OCI-LY1 (cell line): ENCODE measurements around the gene TMPRSS11A.

Experiments used
- H2AFZ ChIP-seq: fragments of 200-600 bp; sonication (generic), shearing (Covaris generic); 2 replicates; pipeline ENCODE4 v1.6.0; 2014; ENCODE audit warnings: antibody characterized with exemption, mild to moderate bottlenecking, low read length
- H3F3A ChIP-seq: fragments of 200-600 bp; sonication (generic), shearing (Covaris generic); 2 replicates; pipeline ENCODE4 v1.6.0; 2014; ENCODE audit warnings: mild to moderate bottlenecking, antibody characterized with exemption, low read length, moderate library complexity; ENCODE audit not compliant: insufficient read depth
- H3K27ac ChIP-seq: fragments of 200-600 bp; sonication (generic); 2 replicates; pipeline ENCODE4 v1.5.1; 2014; ENCODE audit warnings: low read length, mixed run types, mild to moderate bottlenecking, low read depth; ENCODE audit not compliant: poor library complexity, severe bottlenecking
- H3K27me3 ChIP-seq: fragments of 200-600 bp; sonication (generic); 2 replicates; pipeline ENCODE4 v1.6.0; 2014; ENCODE audit warnings: antibody characterized with exemption, mild to moderate bottlenecking, low read length, moderate library complexity; ENCODE audit not compliant: insufficient read depth
- H3K36me3 ChIP-seq: fragments of 200-600 bp; sonication (generic); 2 replicates; pipeline ENCODE4 v1.6.1; 2014; ENCODE audit warnings: mild to moderate bottlenecking, antibody characterized with exemption, low read length, moderate library complexity, mixed read lengths; ENCODE audit not compliant: insufficient read depth
- H3K4me1 ChIP-seq: fragments of 200-600 bp; sonication (generic); 2 replicates; pipeline ENCODE4 v1.5.1; 2014; ENCODE audit warnings: mild to moderate bottlenecking, low read length, moderate library complexity; ENCODE audit not compliant: insufficient read depth, severe bottlenecking
- H3K4me2 ChIP-seq: fragments of 200-600 bp; sonication (generic), shearing (Covaris generic); 2 replicates; pipeline ENCODE4 v1.6.1; 2014; ENCODE audit warnings: low read length
- H3K4me3 ChIP-seq: fragments of 200-600 bp; sonication (generic); 2 replicates; pipeline ENCODE4 v1.5.1; 2014; ENCODE audit warnings: low read length, low read depth, mild to moderate bottlenecking, mixed read lengths; ENCODE audit not compliant: poor library complexity, severe bottlenecking
- H3K79me2 ChIP-seq: fragments of 200-600 bp; shearing (Covaris generic); 2 replicates; pipeline ENCODE4 v1.6.1; 2016; ENCODE audit warnings: mixed run types, low read length, mixed read lengths; ENCODE audit not compliant: insufficient read depth
- H3K9ac ChIP-seq: fragments of 200-600 bp; sonication (generic), shearing (Covaris generic); 2 replicates; pipeline ENCODE4 v1.6.1; 2014; ENCODE audit warnings: mild to moderate bottlenecking, low read length, mixed read lengths
- H3K9me2 ChIP-seq: fragments of 200-600 bp; sonication (generic), shearing (Covaris generic); 2 replicates; pipeline ENCODE4 v1.6.1; 2014; ENCODE audit warnings: low read depth, mild to moderate bottlenecking, low read length, mixed read lengths
- H3K9me3 ChIP-seq: fragments of 200-600 bp; shearing (Covaris generic); 2 replicates; pipeline ENCODE4 v1.6.1; 2014; ENCODE audit warnings: low read length, mixed read lengths
- H4K20me1 ChIP-seq: fragments of 200-600 bp; sonication (generic), shearing (Covaris generic); 2 replicates; pipeline ENCODE4 v1.6.0; 2016; ENCODE audit warnings: mild to moderate bottlenecking, low read length; ENCODE audit not compliant: insufficient read depth
- EZH2 ChIP-seq: fragments of 200-600 bp; sonication (generic), shearing (Covaris generic); IDR thresholded peaks from 2 replicates; pipeline ENCODE4 v1.8.0; 2017; ENCODE audit warnings: borderline replicate concordance, mixed run types, mild to moderate bottlenecking, antibody characterized with exemption, low read length, moderate library complexity, mixed read lengths
- TF ChIP-seq, protein P1 (sequence below): fragments of 200-600 bp; sonication (generic), shearing (Covaris generic); IDR thresholded peaks from 2 replicates; pipeline ENCODE4 v1.5.1; 2017; ENCODE audit warnings: mild to moderate bottlenecking, antibody characterized with exemption, low read length, moderate library complexity, mixed read lengths

The TMPRSS11A gene

DNA sequence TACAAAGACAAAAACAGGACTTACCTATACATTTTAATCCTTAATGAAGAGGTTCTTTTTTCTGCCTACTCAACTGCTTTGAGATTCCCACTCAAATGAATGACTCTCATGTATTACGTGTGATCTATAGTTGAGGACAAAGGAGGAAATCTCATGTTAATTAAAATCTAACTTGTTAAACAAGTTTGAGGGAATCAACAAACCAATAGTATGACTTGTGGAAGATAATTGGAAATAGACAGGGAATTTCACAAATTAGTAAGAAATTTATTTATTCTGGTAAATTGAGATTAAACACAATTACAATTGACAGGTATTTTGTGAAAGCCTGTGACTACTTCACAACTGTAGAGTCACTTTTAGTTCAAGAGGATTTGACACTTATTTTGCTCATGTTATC, 79.4 kb downstream of the TMPRSS11A start, which contains the start of gene TMPRSS11D:
TSS of gene TMPRSS11D (minus strand) at position 101 of the 400 bp plus-strand sequence. CDS start at position 32, 69 bp downstream.
- no peak within 1 kb of the TSS for H3K27ac ChIP-seq
- H3K4me1 ChIP-seq: no peaks in the 10 kb centered on the region
- no peak within 1 kb of the TSS for H3K9ac ChIP-seq
- H3K36me3 ChIP-seq: no peaks in the 10 kb centered on the region
- no peak within 1 kb of the TSS for H3K4me3 ChIP-seq
- H3K9me2 ChIP-seq: no peaks in the 10 kb centered on the region
- no peak within 1 kb of the TSS for H2AFZ ChIP-seq
- no peak within 1 kb of the TSS for H3K4me2 ChIP-seq
- H3F3A ChIP-seq: no peaks in the 10 kb centered on the region
- no peaks in the 10 kb centered on the region for H3K9me3 ChIP-seq
- H3K79me2 ChIP-seq: no peaks in the 10 kb centered on the region
- no peaks in the 10 kb centered on the region for H4K20me1 ChIP-seq
- TF ChIP-seq, protein P1, sequence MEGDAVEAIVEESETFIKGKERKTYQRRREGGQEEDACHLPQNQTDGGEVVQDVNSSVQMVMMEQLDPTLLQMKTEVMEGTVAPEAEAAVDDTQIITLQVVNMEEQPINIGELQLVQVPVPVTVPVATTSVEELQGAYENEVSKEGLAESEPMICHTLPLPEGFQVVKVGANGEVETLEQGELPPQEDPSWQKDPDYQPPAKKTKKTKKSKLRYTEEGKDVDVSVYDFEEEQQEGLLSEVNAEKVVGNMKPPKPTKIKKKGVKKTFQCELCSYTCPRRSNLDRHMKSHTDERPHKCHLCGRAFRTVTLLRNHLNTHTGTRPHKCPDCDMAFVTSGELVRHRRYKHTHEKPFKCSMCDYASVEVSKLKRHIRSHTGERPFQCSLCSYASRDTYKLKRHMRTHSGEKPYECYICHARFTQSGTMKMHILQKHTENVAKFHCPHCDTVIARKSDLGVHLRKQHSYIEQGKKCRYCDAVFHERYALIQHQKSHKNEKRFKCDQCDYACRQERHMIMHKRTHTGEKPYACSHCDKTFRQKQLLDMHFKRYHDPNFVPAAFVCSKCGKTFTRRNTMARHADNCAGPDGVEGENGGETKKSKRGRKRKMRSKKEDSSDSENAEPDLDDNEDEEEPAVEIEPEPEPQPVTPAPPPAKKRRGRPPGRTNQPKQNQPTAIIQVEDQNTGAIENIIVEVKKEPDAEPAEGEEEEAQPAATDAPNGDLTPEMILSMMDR: no peak
- no peak for TF ChIP-seq EZH2
- no peaks in the 10 kb centered on the region for H3K27me3 ChIP-seq

GRCh38 chr4:67883458-67883857, 79.8 kb downstream of the TMPRSS11A start:
- Histone ChIP-seq H3F3A (no peaks in the 10 kb centered on the region), H3K9me2 (no peaks in the 10 kb centered on the region), H3K79me2 (no peaks in the 10 kb centered on the region), H3K36me3 (no peaks in the 10 kb centered on the region), H3K4me3 (no peak overlapping the region), H3K4me2 (no peak overlapping the region), H3K9me3 (no peaks in the 10 kb centered on the region), H2AFZ (no peak overlapping the region), H3K4me1 (no peaks in the 10 kb centered on the region), H4K20me1 (no peaks in the 10 kb centered on the region), H3K27ac (no peak overlapping the region), H3K27me3 (no peaks in the 10 kb centered on the region), H3K9ac (no peak overlapping the region)
- TF ChIP-seq, protein P1: no peak
- TF ChIP-seq EZH2: no peak

DNA sequence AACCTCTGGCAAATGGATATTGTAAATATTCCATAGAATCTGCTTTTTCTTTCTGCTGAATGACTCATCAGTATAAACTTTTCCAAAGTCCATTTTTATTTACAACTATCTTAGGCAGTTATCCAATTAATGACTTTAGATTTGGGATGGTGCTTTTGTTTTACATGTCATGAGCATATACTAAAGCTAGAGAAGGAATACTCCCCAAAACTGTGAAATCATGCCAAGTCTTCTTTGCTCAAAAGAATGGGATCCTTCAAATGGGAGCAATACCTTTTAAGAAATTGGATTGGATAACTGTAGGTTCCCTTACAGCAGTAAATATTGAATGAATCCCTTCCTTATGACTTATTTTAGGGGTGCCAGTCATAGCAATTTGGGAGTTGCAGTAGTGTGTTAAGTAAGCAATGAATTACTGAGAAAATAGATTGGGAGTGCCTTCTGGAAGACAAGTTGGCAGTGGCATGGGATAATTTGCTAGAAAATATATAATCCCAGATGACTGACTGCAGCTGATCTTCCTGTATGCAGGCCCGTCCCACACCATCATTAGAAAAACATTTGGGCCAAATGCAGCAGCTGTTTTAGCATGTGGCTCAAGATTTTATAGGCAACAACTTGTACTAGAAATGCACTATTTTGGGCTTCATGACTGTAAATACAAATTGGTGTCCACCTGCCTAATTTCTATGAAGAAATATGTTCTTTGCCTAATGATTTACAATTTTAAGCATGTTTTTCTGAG, 82.3 kb downstream of the TMPRSS11A start:
- no peaks in the 10 kb centered on the region for H3K4me1 ChIP-seq
- no peaks in the 10 kb centered on the region for H3K79me2 ChIP-seq
- no peak overlapping the region for H3K9ac ChIP-seq
- H3K4me3 ChIP-seq: no peak overlapping the region
- no peaks in the 10 kb centered on the region for H4K20me1 ChIP-seq
- no peak overlapping the region for H3K27ac ChIP-seq
- no peak for TF ChIP-seq EZH2
- TF ChIP-seq, protein P1: no peak
- H2AFZ ChIP-seq: no peak overlapping the region
- no peaks in the 10 kb centered on the region for H3F3A ChIP-seq
- no peaks in the 10 kb centered on the region for H3K36me3 ChIP-seq
- H3K27me3 ChIP-seq: no peaks in the 10 kb centered on the region
- H3K4me2 ChIP-seq: no peak overlapping the region
- H3K9me3 ChIP-seq: no peaks in the 10 kb centered on the region
- no peaks in the 10 kb centered on the region for H3K9me2 ChIP-seq
